MM.1S (cell line): ENCODE measurements around the gene FREM1.

Experiments used
- DNase-seq: peaks from one replicate; pipeline ENCODE4 v3.0.0-alpha.2; 2015
- H2AFZ ChIP-seq: fragments of 300-600 bp; sonication (generic); 2 replicates; pipeline ENCODE4 v1.6.0; 2016; ENCODE audit warnings: antibody characterized with exemption, low read length
- H3F3A ChIP-seq: fragments of 300-600 bp; sonication (generic); 2 replicates; pipeline ENCODE4 v1.6.1; 2016; ENCODE audit warnings: mild to moderate bottlenecking, antibody characterized with exemption, low read length, moderate library complexity, mixed read lengths; ENCODE audit not compliant: insufficient read depth
- H3K27ac ChIP-seq: fragments of 300-600 bp; sonication (generic); 2 replicates; pipeline ENCODE4 v1.5.1; 2016; ENCODE audit warnings: mild to moderate bottlenecking, low read length
- H3K27me3 ChIP-seq: fragments of 300-600 bp; sonication (generic); replicated peaks from 2 replicates; pipeline ENCODE4 v1.6.0; 2016; ENCODE audit warnings: low read length; ENCODE audit not compliant: insufficient read depth
- H3K36me3 ChIP-seq: fragments of 300-600 bp; sonication (generic); replicated peaks from 2 replicates; pipeline ENCODE4 v1.6.1; 2016; ENCODE audit warnings: mild to moderate bottlenecking, low read length, mixed read lengths; ENCODE audit not compliant: insufficient read depth
- H3K4me1 ChIP-seq: fragments of 300-600 bp; sonication (generic); 2 replicates; pipeline ENCODE4 v1.6.1; 2016; ENCODE audit warnings: low read length, mixed read lengths
- H3K4me2 ChIP-seq: fragments of 300-600 bp; sonication (generic); 2 replicates; pipeline ENCODE4 v1.6.0; 2016; ENCODE audit warnings: low read depth, low read length
- H3K4me3 ChIP-seq: fragments of 300-600 bp; sonication (generic); 2 replicates; pipeline ENCODE4 v1.5.1; 2016; ENCODE audit warnings: low read length, mixed read lengths
- H3K79me2 ChIP-seq: fragments of 300-600 bp; sonication (generic); 2 replicates; pipeline ENCODE4 v1.6.1; 2016; ENCODE audit warnings: mixed run types, low read length, mixed read lengths
- H3K9ac ChIP-seq: fragments of 300-600 bp; sonication (generic); 2 replicates; pipeline ENCODE4 v1.6.1; 2016; ENCODE audit warnings: low read length, mixed read lengths
- H3K9me2 ChIP-seq: fragments of 300-600 bp; sonication (generic); replicated peaks from 2 replicates; pipeline ENCODE4 v1.6.1; 2016; ENCODE audit warnings: mild to moderate bottlenecking, low read length, mixed read lengths; ENCODE audit not compliant: insufficient read depth
- H3K9me3 ChIP-seq: fragments of 300-600 bp; sonication (generic); replicated peaks from 2 replicates; pipeline ENCODE4 v1.6.1; 2016; ENCODE audit warnings: mild to moderate bottlenecking, low read length, mixed read lengths; ENCODE audit not compliant: insufficient read depth
- H4K20me1 ChIP-seq: fragments of 300-600 bp; sonication (generic); 2 replicates; pipeline ENCODE4 v1.6.1; 2016; ENCODE audit warnings: mild to moderate bottlenecking, low read length, moderate library complexity, mixed read lengths; ENCODE audit not compliant: insufficient read depth
- EZH2 ChIP-seq: fragments of 300-600 bp; sonication (generic); optimal IDR thresholded peaks from 2 replicates; pipeline ENCODE3; 2017; ENCODE audit warnings: low read depth, mild to moderate bottlenecking, antibody characterized with exemption, low read length, mixed read lengths
- EZH2phosphoT487 ChIP-seq: fragments of 300-600 bp; sonication (generic); IDR thresholded peaks from 2 replicates; pipeline ENCODE4 v1.6.1; 2018; ENCODE audit warnings: antibody characterized with exemption, low read length
- TF ChIP-seq, protein P1 (sequence below): fragments of 300-600 bp; sonication (generic); IDR thresholded peaks from 2 replicates; pipeline ENCODE4 v1.5.1; 2016; ENCODE audit warnings: antibody characterized with exemption, low read length, mixed read lengths

FREM1 gene

DNA sequence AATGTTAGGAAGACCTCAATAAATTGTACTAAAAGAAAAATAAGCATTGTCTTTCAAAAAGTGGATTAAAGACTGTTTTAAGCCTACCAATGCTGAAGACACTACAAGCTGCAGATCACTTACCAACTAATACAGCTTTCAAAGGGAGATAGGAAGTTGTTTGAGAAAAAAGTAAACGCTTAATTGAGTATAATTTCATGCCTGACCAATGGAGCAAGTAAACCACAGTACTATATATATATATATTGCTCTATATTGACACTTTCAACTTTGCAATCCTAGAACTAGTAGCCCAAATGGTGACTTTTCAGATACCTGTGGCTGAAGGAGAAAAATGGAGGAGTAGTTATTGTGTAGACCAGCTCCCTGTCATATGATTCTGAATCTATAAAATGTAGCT lies 85.7 kb downstream of the FREM1 start:
- Histone ChIP-seq H2AFZ (no peak overlapping the region), H3K36me3 (no peaks in the 10 kb centered on the region), H3K27me3 (no peaks in the 10 kb centered on the region), H3K9me3 (no peaks in the 10 kb centered on the region), H3K4me3 (no peak overlapping the region), H3K9me2 (no peaks in the 10 kb centered on the region), H3K9ac (no peak overlapping the region), H4K20me1 (no peaks in the 10 kb centered on the region), H3F3A (no peaks in the 10 kb centered on the region), H3K27ac (no peak overlapping the region), H3K79me2 (no peaks in the 10 kb centered on the region), H3K4me2 (no peak overlapping the region), H3K4me1 (no peaks in the 10 kb centered on the region)
- DNase-seq = no peak
- TF ChIP-seq EZH2phosphoT487 = no peak
- TF ChIP-seq EZH2 = no peak
- TF ChIP-seq, protein P1, sequence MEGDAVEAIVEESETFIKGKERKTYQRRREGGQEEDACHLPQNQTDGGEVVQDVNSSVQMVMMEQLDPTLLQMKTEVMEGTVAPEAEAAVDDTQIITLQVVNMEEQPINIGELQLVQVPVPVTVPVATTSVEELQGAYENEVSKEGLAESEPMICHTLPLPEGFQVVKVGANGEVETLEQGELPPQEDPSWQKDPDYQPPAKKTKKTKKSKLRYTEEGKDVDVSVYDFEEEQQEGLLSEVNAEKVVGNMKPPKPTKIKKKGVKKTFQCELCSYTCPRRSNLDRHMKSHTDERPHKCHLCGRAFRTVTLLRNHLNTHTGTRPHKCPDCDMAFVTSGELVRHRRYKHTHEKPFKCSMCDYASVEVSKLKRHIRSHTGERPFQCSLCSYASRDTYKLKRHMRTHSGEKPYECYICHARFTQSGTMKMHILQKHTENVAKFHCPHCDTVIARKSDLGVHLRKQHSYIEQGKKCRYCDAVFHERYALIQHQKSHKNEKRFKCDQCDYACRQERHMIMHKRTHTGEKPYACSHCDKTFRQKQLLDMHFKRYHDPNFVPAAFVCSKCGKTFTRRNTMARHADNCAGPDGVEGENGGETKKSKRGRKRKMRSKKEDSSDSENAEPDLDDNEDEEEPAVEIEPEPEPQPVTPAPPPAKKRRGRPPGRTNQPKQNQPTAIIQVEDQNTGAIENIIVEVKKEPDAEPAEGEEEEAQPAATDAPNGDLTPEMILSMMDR = no peak

DNA sequence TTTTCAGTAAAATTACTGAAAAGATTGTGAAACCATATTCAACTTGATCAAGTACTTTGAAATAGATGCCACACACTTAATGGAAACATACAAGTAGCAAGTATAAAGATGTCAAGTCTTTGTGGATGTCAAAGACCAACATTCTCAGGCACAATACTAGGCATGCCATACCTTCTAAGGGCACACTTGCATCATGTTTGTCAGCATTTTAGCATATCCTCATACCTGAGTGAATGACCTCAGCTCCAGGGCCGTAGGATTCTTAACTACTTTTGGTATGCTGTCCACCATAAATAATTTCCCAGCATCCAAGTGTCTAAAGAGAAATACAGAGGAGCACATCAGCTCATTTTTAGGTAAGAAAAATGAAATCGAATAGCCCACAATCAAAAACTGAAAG lies 86.4 kb downstream of the FREM1 start:
- no peak overlapping the region for H3K4me3 ChIP-seq
- DNase-seq = no peak
- no peaks in the 10 kb centered on the region for H4K20me1 ChIP-seq
- H3K36me3 ChIP-seq = no peaks in the 10 kb centered on the region
- TF ChIP-seq EZH2 (no peak), EZH2phosphoT487 (no peak)
- TF ChIP-seq, protein P1 = no peak
- H3K4me2 ChIP-seq = no peak overlapping the region
- H3K9me2 ChIP-seq = no peaks in the 10 kb centered on the region
- no peaks in the 10 kb centered on the region for H3K79me2 ChIP-seq
- H3K9ac ChIP-seq = no peak overlapping the region
- no peak overlapping the region for H2AFZ ChIP-seq
- no peaks in the 10 kb centered on the region for H3F3A ChIP-seq
- no peak overlapping the region for H3K27ac ChIP-seq
- H3K4me1 ChIP-seq = no peaks in the 10 kb centered on the region
- no peaks in the 10 kb centered on the region for H3K9me3 ChIP-seq
- no peaks in the 10 kb centered on the region for H3K27me3 ChIP-seq

DNA sequence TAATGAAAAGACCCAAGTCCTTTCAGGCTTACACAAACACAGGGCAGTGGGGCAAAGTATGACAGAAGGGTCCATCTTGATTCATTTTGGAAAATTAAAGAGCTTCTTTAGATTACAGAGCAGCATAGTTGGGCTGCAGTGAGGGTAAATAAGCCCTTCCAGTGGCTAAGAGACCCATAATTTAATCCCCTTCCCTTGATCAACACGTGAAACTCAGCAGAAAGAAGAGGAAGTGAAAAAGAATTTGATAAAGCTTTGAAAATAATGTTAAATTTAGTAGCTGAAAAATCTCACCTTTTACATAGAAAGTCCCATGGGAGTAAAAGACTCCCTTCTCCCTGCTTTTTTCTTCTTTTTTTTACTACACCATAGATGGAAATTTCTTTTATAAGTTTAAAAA lies 87.6 kb downstream of the FREM1 start:
- Histone ChIP-seq H3K9me3 (no peaks in the 10 kb centered on the region), H3K27me3 (no peaks in the 10 kb centered on the region), H3K4me2 (no peak overlapping the region), H3K36me3 (no peaks in the 10 kb centered on the region), H3K4me1 (no peaks in the 10 kb centered on the region), H3K27ac (no peak overlapping the region), H4K20me1 (no peaks in the 10 kb centered on the region), H3K79me2 (no peaks in the 10 kb centered on the region), H3K9ac (no peak overlapping the region), H3K4me3 (no peak overlapping the region), H3K9me2 (no peaks in the 10 kb centered on the region), H2AFZ (no peak overlapping the region), H3F3A (no peaks in the 10 kb centered on the region)
- DNase-seq = no peak
- TF ChIP-seq, protein P1 = no peak
- TF ChIP-seq EZH2 (no peak), EZH2phosphoT487 (no peak)
